Measurements from ENCODE around the gene HMGXB4.

The HMGXB4 gene, protein sequence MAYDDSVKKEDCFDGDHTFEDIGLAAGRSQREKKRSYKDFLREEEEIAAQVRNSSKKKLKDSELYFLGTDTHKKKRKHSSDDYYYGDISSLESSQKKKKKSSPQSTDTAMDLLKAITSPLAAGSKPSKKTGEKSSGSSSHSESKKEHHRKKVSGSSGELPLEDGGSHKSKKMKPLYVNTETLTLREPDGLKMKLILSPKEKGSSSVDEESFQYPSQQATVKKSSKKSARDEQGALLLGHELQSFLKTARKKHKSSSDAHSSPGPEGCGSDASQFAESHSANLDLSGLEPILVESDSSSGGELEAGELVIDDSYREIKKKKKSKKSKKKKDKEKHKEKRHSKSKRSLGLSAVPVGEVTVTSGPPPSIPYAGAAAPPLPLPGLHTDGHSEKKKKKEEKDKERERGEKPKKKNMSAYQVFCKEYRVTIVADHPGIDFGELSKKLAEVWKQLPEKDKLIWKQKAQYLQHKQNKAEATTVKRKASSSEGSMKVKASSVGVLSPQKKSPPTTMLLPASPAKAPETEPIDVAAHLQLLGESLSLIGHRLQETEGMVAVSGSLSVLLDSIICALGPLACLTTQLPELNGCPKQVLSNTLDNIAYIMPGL

GRCh38 chr22:35257321-35258190 lies at the start of gene HMGXB4:
Gene HMGXB4, plus strand, starts transcription at chr22:35257493. Its CDS starts 4,898 bp downstream, at chr22:35262391.
- peak; percentile 64 for DNase-seq (ENCODE audit: extremely low read depth, low read depth)
- no peak for TF ChIP-seq CTCF (IDR thresholded peaks at IDR 0.05; ENCODE audit: low read depth, low read length)

DNA sequence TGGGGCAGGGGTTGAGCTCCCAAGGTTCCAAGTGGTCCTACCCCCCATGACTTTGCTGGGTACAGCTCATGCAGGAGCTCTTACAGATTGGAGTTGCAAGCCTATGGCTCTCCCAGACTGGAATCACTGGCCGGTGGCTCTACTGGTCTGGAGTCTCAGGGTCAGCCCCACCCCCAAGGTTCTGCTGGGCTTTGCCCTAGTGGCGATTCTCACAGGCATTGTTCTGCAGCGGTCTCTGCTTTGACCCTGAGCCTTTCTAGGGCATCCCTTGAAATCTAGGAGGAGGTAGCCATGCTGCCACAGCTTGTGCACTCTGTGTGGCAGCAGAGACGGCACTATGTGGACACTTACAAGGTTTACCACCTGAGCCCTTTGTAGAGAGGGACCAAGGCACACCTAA lies 49.3 kb upstream of the HMGXB4 start:
- no peak for TF ChIP-seq CTCF (IDR thresholded peaks at IDR 0.05; ENCODE audit: low read depth, low read length)
- DNase-seq (ENCODE audit: extremely low read depth, low read depth), result no peak

GRCh38 chr22:35209203-35209602 lies 48.1 kb upstream of the HMGXB4 start:
- DNase-seq (ENCODE audit: extremely low read depth, low read depth), result no peak
- TF ChIP-seq CTCF (IDR thresholded peaks at IDR 0.05; ENCODE audit: low read depth, low read length), result no peak

DNA sequence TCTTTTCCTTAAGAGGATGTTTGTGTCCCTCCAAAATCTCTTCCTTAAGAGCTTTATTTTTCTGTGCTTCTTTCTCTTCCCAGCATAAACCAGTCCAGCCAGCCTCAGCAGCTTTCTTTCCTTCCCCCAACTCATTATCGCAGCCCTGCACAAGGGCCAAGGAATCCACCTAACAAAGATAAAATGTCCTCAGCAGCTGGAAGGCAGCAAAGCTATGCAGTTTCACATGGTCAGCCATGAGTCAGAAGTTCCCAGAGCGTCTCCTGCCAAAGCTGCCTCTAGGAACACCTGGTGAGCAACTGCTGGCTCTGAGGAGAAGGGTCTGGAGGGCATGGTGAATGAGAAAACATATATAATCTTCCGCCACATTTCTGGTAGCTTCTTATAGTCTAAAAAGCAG lies 45.3 kb upstream of the HMGXB4 start:
- no peak for DNase-seq (ENCODE audit: extremely low read depth, low read depth)
- no peak for TF ChIP-seq CTCF (IDR thresholded peaks at IDR 0.05; ENCODE audit: low read depth, low read length)

- TF ChIP-seq CTCF (IDR thresholded peaks at IDR 0.05; ENCODE audit: low read depth, low read length), result no peak
- DNase-seq (ENCODE audit: extremely low read depth, low read depth), result no peak
Observed at GRCh38 chr22:35212996-35213395, 44.3 kb upstream of the HMGXB4 start.

DNA sequence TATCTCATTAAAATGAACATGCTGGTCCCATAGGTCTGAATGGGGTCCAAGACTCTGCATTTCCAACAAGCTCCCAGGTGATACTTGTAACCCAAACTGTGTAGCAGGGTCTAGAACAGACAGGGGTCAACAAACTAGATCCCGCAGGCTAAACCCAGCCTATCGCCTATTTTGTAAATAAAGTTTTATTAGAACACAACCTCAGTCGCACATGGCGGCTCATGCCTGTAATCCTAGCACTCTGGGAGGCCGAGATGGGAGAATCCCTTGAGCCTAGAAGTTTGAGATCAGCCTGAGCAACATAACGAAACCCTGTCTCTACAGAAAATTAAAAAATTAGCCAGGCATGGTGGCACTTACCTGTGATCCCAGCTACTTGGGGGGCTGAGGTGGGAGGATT lies 42.3 kb upstream of the HMGXB4 start:
- no peak for TF ChIP-seq CTCF (IDR thresholded peaks at IDR 0.05; ENCODE audit: low read depth, low read length)
- no peak for DNase-seq (ENCODE audit: extremely low read depth, low read depth)

Data from AG09319 (cell line).